ENCODE measurements around the gene GPC6. TPM values are rescaled to one million over a fixed set of nuclear protein-coding genes. Genes with fewer than 3 reads are reported as not detected.

GPC6 gene
- total RNA-seq, 1 experiment from 2014 or later: 0.22 TPM

DNA sequence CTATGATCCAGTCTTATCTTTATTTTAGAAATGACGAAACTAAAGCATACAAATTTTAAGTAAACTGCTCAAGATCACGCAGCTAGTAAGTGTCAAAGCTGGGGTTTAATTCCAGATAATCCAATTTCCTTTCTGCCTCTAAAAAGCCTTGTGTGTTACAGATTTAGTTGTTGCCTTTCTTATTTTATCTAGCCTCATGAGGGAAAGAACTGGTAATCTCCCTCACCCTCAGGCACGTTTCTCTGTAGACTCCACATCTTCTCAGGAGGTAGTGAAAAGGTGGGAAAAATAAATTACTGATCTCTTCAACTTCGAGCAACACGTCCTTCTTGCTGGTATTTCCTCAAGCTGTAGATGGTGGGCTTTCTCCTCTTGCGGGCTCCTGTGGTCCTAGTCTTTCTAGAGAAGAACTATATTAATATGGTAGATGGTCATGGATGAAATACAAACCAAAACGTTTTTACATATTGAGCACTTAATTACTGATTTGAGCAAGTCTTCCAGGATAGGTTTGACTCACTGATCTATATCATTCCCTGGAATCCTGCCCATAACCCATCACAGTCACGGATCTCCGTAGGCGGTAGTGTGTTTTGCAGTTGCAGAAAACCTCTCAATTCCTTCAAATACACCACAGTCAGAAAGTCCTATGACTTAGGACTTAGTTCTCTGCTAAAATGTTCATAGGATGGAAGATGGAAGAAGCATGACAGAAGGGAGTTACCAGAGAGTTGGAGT, 733.4 kb downstream of the GPC6 start:
- Histone ChIP-seq H3K4me1 (ENCODE audit: control insufficient read depth in 1 of 2, insufficient read depth in 2 of 2, low read length in 2 of 2) (no peaks in the 10 kb centered on the region), H3K4me3 (replicated peaks in 1 of 2; ENCODE audit: low read depth in 1 of 2, low read length in 2 of 2) (no peak overlapping the region), H3K79me2 (ENCODE audit: insufficient read depth, low read length) (no peaks in the 10 kb centered on the region), H3K4me2 (ENCODE audit: low read length) (no peak overlapping the region), H2AFZ (ENCODE audit: low read depth, low read length, poor library complexity, severe bottlenecking) (no peak overlapping the region), H3K36me3 (ENCODE audit: control insufficient read depth in 1 of 2, insufficient read depth in 2 of 2, low read length in 2 of 2) (no peaks in the 10 kb centered on the region), H3K9me2 (ENCODE audit: insufficient read depth) (no peaks in the 10 kb centered on the region), H3K9ac (ENCODE audit: low read length) (no peak overlapping the region), H3K27ac (ENCODE audit: low read depth, low read length) (no peak overlapping the region), H3K27me3 (ENCODE audit: insufficient read depth, low read length) (no peaks in the 10 kb centered on the region), H4K20me1 (ENCODE audit: insufficient read depth) (no peaks in the 10 kb centered on the region), H3K9me3 (ENCODE audit: control insufficient read depth in 1 of 2, insufficient read depth in 1 of 2, low read depth in 1 of 2, low read length in 2 of 2) (peaks cover 16 to 17% of the 10 kb centered on the region in 2 experiments; a peak in 2 of 4 replicates)
- ChIA-PET POLR2A (no interaction called here), RAD21 (ENCODE audit: low non-redundant PET in 1 of 2, low total read pairs in 2 of 2, uncharacterized antibody in 2 of 2, unreplicated experiment in 2 of 2) (no interaction called here), CTCF (no interaction called here)
- intact Hi-C loops (cut with micrococcal nuclease): no loop called here
- ATAC-seq: no peak
- DNase-seq (ENCODE audit: low read depth, low spot score): no peak
- BruUV-seq (replicated peaks): no TSS peak
- TF ChIP-seq EGR1 (IDR thresholded peaks at IDR 0.05; ENCODE audit: low read depth) (no peak), JUND (IDR thresholded peaks at IDR 0.05) (no peak), ELF1 (IDR thresholded peaks at IDR 0.05; ENCODE audit: borderline replicate concordance, low read depth) (no peak), POLR2A (IDR thresholded peaks at IDR 0.05; ENCODE audit: borderline replicate concordance, extremely low read depth, insufficient read depth, insufficient read length) (no peak), POLR2AphosphoS5 (IDR thresholded peaks at IDR 0.05; ENCODE audit: low read depth, low read length) (no peak)
- TF ChIP-seq, protein P1, sequence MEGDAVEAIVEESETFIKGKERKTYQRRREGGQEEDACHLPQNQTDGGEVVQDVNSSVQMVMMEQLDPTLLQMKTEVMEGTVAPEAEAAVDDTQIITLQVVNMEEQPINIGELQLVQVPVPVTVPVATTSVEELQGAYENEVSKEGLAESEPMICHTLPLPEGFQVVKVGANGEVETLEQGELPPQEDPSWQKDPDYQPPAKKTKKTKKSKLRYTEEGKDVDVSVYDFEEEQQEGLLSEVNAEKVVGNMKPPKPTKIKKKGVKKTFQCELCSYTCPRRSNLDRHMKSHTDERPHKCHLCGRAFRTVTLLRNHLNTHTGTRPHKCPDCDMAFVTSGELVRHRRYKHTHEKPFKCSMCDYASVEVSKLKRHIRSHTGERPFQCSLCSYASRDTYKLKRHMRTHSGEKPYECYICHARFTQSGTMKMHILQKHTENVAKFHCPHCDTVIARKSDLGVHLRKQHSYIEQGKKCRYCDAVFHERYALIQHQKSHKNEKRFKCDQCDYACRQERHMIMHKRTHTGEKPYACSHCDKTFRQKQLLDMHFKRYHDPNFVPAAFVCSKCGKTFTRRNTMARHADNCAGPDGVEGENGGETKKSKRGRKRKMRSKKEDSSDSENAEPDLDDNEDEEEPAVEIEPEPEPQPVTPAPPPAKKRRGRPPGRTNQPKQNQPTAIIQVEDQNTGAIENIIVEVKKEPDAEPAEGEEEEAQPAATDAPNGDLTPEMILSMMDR (IDR thresholded peaks at IDR 0.05 in 2 of 3, conservative IDR thresholded peaks at IDR 0.05 in 1 of 3; ENCODE audit: borderline replicate concordance in 1 of 3, insufficient read depth in 1 of 3, low read depth in 2 of 3, low read length in 2 of 3): no peak
- TF ChIP-seq, protein P2, sequence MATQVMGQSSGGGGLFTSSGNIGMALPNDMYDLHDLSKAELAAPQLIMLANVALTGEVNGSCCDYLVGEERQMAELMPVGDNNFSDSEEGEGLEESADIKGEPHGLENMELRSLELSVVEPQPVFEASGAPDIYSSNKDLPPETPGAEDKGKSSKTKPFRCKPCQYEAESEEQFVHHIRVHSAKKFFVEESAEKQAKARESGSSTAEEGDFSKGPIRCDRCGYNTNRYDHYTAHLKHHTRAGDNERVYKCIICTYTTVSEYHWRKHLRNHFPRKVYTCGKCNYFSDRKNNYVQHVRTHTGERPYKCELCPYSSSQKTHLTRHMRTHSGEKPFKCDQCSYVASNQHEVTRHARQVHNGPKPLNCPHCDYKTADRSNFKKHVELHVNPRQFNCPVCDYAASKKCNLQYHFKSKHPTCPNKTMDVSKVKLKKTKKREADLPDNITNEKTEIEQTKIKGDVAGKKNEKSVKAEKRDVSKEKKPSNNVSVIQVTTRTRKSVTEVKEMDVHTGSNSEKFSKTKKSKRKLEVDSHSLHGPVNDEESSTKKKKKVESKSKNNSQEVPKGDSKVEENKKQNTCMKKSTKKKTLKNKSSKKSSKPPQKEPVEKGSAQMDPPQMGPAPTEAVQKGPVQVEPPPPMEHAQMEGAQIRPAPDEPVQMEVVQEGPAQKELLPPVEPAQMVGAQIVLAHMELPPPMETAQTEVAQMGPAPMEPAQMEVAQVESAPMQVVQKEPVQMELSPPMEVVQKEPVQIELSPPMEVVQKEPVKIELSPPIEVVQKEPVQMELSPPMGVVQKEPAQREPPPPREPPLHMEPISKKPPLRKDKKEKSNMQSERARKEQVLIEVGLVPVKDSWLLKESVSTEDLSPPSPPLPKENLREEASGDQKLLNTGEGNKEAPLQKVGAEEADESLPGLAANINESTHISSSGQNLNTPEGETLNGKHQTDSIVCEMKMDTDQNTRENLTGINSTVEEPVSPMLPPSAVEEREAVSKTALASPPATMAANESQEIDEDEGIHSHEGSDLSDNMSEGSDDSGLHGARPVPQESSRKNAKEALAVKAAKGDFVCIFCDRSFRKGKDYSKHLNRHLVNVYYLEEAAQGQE (IDR thresholded peaks at IDR 0.05; ENCODE audit: low read depth): no peak
- TF ChIP-seq, protein P3, sequence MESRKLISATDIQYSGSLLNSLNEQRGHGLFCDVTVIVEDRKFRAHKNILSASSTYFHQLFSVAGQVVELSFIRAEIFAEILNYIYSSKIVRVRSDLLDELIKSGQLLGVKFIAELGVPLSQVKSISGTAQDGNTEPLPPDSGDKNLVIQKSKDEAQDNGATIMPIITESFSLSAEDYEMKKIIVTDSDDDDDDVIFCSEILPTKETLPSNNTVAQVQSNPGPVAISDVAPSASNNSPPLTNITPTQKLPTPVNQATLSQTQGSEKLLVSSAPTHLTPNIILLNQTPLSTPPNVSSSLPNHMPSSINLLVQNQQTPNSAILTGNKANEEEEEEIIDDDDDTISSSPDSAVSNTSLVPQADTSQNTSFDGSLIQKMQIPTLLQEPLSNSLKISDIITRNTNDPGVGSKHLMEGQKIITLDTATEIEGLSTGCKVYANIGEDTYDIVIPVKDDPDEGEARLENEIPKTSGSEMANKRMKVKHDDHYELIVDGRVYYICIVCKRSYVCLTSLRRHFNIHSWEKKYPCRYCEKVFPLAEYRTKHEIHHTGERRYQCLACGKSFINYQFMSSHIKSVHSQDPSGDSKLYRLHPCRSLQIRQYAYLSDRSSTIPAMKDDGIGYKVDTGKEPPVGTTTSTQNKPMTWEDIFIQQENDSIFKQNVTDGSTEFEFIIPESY (IDR thresholded peaks at IDR 0.05; ENCODE audit: extremely low read depth, insufficient replicate concordance, low read length): no peak
